ENCODE results near the gene BBS2. TPM values are rescaled to one million over a fixed set of nuclear protein-coding genes. Genes with fewer than 3 reads are reported as not detected.

Gene BBS2
- total and polyA plus RNA-seq, 2 donors: 34.5 to 83.1 TPM

DNA sequence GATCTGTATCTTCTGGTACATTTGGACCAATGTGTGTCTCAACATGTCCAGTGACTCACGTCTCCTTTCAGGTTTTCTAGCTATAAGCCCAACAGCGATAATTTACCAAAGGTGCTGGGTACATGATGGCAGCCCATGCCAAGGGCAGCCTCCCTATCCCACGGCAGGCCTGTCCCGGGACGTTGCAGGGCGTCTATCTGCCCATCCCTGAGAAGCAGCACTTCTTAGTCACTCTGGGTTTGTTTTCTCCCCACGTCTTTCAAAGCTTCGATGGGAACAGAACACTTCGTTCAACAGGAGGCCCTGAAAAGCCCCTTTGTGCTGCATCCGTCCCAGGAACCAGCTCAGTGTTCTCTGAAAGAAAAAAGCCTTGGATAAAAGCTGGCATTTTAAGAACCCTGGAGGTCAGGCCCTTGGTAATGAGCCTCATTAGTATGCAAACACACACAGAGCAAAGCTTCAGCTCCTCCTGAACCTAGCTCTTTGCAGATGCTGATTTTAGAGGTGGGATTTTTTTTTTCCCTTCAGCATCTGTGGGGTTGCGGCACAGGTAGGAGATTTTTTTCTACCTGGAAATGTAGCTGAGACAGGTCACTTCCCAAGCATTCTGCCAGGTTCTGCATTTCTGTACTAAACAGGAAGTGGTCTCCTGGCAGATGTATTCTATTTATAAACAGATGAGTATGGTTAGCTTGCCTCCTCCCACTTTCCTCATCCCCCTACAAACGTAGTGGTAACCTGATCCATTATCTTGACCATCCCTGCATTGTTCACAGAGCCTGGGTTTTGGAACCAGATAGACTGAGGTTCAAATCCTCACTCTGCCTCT is 27.5 kb upstream of the BBS2 start:
- DNase-seq (ENCODE audit: extremely low spot score): no peak
- WGBS: 35% methylated on average over 12 of the region's 12 CpGs
- Histone ChIP-seq H3K27ac (ENCODE audit: low read depth) (no peak overlapping the region), H3K36me3 (ENCODE audit: insufficient read depth) (no peaks in the 10 kb centered on the region), H3K4me1 (ENCODE audit: insufficient read depth) (no peaks in the 10 kb centered on the region), H3K4me3 (ENCODE audit: low read depth, low read length) (no peak overlapping the region)

DNA sequence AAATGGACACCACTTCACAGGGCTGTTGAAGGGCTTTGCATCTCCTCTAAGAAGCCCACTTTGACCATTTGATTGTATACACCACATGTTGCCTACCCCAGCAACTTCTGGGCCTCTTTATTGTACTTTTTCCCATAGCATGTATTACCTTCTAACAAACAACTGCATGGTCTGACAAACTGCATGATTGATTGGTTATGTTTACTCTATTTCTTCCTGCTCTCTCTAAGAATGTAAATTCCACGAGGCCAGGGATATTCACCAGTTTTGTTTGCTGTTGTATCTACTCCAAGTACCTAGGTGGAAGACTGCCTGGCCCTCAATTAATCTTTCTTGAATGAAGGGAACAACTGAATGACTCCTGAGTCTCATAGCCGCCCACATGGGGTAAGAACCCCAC is 22.2 kb upstream of the BBS2 start:
- WGBS: 16% methylated on average over 2 of the region's 2 CpGs
- H3K4me3 ChIP-seq (ENCODE audit: low read depth, low read length): no peak overlapping the region
- no peaks in the 10 kb centered on the region for H3K36me3 ChIP-seq (ENCODE audit: insufficient read depth)
- no peaks in the 10 kb centered on the region for H3K4me1 ChIP-seq (ENCODE audit: insufficient read depth)
- H3K27ac ChIP-seq (ENCODE audit: low read depth): no peak overlapping the region
- no peak for DNase-seq (ENCODE audit: extremely low spot score)

DNA sequence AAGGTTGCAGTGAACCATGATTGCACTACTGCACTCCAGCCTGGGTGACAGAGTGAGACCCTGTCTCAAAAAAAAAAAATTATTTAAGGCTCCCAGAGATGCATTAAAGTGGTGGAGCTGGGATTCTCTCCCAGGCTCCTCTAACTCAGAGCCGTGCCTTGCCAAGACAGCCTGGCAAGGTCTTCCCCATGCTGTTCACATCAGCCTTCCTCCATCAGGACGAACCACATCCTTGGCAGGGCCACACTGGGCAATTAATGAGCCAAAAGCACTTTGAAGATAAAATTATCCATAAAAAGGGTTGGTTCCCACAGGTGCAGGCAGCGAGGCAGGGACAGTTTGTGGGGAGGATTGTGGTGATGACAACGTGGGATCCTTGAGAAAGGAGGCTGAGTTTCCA is 19.8 kb upstream of the BBS2 start:
- H3K27ac ChIP-seq (ENCODE audit: low read depth): no peak overlapping the region
- WGBS: 63% methylated on average over 4 of the region's 4 CpGs
- DNase-seq (ENCODE audit: extremely low spot score): no peak
- no peaks in the 10 kb centered on the region for H3K4me1 ChIP-seq (ENCODE audit: insufficient read depth)
- H3K4me3 ChIP-seq (ENCODE audit: low read depth, low read length): no peak overlapping the region
- H3K36me3 ChIP-seq (ENCODE audit: insufficient read depth): no peaks in the 10 kb centered on the region

DNA sequence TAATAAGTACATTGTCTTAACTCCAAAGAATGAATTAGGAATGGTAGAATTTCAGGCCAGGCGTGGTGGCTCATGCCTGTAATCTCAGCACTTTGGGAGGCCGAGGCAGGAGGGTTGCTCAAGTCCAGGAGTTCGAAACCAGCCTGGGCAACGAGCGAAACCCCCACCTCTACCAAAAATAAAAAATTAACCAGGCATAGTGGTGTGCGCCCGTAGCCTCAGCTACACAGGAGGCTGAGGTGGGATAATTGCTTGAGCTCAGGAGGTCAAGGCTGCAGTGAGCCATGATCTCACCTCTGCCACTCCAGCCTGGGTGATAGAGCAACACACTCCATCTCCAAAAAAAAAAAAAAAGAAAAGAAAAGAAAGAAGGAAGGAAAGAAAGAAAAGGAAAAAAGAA is 18.5 kb upstream of the BBS2 start:
- Histone ChIP-seq H3K4me3 (ENCODE audit: low read depth, low read length) (no peak overlapping the region), H3K36me3 (ENCODE audit: insufficient read depth) (no peaks in the 10 kb centered on the region), H3K4me1 (ENCODE audit: insufficient read depth) (no peaks in the 10 kb centered on the region), H3K27ac (ENCODE audit: low read depth) (no peak overlapping the region)
- WGBS: 92% methylated on average over 7 of the region's 7 CpGs
- DNase-seq (ENCODE audit: extremely low spot score): no peak

DNA sequence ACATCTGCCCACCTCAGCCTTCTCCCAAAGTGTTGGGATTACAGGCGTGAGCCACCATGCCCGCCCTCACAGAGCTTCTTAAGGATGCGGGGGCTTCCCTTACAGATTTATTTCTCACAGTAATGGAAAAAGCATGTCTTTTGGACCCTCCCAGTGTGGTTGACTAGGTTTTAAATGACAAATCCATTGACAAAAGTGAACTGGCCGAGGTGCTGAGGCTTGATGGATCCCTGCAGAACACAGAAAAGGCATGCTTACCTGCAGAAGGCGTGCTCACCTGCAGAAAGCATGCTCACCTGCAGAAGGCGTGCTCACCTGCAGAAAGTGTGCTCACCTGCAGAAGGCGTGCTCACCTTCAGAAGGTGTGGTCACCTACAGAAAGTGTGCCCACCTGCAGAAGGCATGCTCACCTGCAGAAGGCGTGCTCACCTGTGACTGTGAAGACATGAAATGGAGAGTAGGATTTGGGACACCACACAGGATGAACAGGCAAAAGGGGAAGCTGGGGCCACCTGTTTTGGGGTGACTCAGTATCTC is 15.1 kb upstream of the BBS2 start:
- DNase-seq (ENCODE audit: extremely low spot score): no peak
- Histone ChIP-seq H3K27ac (ENCODE audit: low read depth) (no peak overlapping the region), H3K4me1 (ENCODE audit: insufficient read depth) (no peaks in the 10 kb centered on the region), H3K36me3 (ENCODE audit: insufficient read depth) (no peaks in the 10 kb centered on the region), H3K4me3 (ENCODE audit: low read depth, low read length) (no peak overlapping the region)
- WGBS: 80% methylated on average over 8 of the region's 8 CpGs

DNA sequence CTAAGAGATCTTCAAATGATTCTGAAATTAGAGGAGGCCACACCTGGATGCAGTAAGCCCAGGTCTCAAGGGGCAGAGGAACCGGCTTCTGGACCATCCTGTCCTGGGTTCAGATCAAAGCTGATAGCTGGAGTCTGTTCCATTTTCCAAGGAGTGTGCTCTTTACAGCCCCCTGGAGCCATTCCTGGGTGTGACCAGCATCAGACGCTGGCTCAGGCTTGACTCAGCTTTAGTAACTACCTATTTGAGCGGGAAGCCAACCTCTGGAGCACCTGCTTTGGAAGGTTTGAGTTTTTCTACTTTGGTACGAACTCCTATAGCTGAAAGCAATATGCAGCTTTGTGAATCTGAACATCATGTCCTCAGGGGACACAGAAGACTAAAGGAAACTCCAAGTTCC is 12.9 kb upstream of the BBS2 start:
- 67% methylated on average over 4 of the region's 4 CpGs for WGBS
- no peak for DNase-seq (ENCODE audit: extremely low spot score)
- Histone ChIP-seq H3K4me3 (ENCODE audit: low read depth, low read length) (no peak overlapping the region), H3K27ac (ENCODE audit: low read depth) (no peak overlapping the region), H3K4me1 (ENCODE audit: insufficient read depth) (no peaks in the 10 kb centered on the region), H3K36me3 (ENCODE audit: insufficient read depth) (no peaks in the 10 kb centered on the region)

DNA sequence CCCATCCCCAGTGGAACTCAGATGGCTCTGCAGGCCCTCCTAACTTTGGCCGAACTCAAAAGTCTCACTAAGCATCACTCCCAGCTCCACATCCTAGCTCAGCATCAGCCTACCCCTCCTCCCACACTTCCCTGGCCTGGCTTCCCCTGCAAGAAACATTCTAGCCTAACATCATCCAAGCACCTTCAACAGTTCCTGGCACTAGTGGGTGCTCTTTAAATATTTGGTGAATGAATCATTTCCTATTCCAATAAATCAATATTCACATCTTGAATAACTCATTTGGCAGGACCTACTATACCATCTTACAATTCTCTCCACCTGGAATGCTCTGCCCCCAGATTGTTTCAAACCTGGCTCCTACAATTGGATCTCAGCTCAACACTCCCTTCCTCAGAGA is 11.0 kb upstream of the BBS2 start:
- Histone ChIP-seq H3K27ac (ENCODE audit: low read depth) (no peak overlapping the region), H3K36me3 (ENCODE audit: insufficient read depth) (no peaks in the 10 kb centered on the region), H3K4me3 (ENCODE audit: low read depth, low read length) (no peak overlapping the region), H3K4me1 (ENCODE audit: insufficient read depth) (no peaks in the 10 kb centered on the region)
- 76% methylated on average over 1 of the region's 1 CpG for WGBS
- DNase-seq (ENCODE audit: extremely low spot score): no peak

DNA sequence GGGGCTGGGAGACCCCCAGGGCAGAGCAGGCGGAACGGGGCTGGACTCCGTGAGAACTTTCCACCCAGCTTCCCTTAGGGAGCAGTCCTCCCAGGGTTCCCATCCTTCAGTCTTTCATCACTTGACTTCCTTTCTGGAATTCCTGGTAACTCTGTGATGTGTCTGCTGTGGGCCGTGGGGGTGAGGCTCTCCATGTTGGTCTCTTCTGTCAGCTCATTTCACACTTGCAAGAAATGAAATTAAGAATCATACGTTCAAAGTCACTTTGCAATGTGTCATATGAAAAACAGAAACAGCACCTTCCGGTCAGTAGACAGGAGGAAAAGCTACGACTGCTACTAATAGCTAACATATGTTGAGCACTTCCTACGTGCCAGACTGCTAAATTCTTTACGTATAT is 5.4 kb upstream of the BBS2 start:
- no peak for DNase-seq (ENCODE audit: extremely low spot score)
- 51% methylated on average over 9 of the region's 9 CpGs for WGBS
- no peak overlapping the region for H3K27ac ChIP-seq (ENCODE audit: low read depth)
- H3K36me3 ChIP-seq (ENCODE audit: insufficient read depth): no peaks in the 10 kb centered on the region
- H3K4me1 ChIP-seq (ENCODE audit: insufficient read depth): no peaks in the 10 kb centered on the region
- H3K4me3 ChIP-seq (ENCODE audit: low read depth, low read length): no peak overlapping the region

DNA sequence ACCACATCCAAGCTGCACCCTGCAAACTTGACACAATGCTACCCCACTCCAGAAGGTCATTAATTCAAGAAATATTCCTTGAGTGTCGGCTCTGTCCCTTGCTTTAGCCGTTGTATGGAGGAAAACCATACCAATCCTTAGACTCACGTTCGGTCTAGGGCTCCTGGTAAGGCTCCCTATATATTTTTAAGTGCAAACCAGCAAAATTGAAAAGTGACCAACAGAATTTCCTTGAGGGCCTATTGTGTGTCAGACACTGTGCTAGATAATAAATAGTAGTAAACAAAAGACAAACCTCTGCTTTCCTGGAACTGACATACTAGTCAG is 390 bp upstream of the BBS2 start:
- Histone ChIP-seq H3K4me1 (ENCODE audit: insufficient read depth) (no peaks in the 10 kb centered on the region), H3K36me3 (ENCODE audit: insufficient read depth) (no peaks in the 10 kb centered on the region), H3K4me3 (ENCODE audit: low read depth, low read length) (peak overlapping the region; percentile 85), H3K27ac (ENCODE audit: low read depth) (no peak overlapping the region)
- WGBS: 20% methylated on average over 4 of the region's 4 CpGs
- no peak for DNase-seq (ENCODE audit: extremely low spot score)

DNA sequence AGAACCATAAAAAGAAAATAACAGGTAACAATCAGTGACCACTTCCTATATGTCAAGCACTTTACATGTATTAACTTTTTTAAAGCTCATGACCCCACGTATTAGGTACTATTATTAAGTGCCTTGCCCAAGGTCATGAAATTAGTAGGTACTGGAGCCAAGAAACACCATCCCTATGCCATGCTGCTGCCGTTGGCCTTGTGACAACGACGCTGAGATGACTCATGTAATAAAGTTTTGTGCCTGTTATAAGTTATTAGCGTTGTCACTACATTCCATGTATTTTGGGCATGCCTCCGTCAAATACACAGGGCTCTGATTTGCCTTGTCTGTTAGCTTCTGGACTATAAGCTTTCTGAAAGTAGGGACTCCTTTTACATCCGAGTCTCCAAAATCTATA is 1.4 kb downstream of the BBS2 start:
- WGBS: 81% methylated on average over 7 of the region's 7 CpGs
- Histone ChIP-seq H3K36me3 (ENCODE audit: insufficient read depth) (no peaks in the 10 kb centered on the region), H3K4me3 (ENCODE audit: low read depth, low read length) (no peak overlapping the region), H3K4me1 (ENCODE audit: insufficient read depth) (no peaks in the 10 kb centered on the region), H3K27ac (ENCODE audit: low read depth) (no peak overlapping the region)
- no peak for DNase-seq (ENCODE audit: extremely low spot score)

DNA sequence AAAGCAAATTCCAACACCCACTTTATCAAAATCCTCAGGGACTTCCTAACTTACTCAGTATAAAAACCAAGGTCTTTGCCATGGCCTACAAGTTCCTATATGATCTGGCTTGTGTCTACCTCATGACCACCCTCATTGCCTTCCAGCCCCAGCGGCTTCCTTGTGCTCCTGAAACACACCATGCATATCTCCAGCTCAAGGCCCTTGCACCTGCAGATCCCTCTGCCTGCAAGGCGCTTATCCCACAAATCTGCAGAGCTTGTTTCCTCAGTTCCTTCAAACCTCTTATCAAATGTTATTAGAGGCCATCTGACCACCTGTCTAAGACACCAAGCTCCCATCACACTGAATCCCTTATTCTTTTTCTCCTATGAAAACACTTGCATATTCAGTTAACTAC is 2.6 kb downstream of the BBS2 start:
- no peak for DNase-seq (ENCODE audit: extremely low spot score)
- no peak overlapping the region for H3K27ac ChIP-seq (ENCODE audit: low read depth)
- no peaks in the 10 kb centered on the region for H3K36me3 ChIP-seq (ENCODE audit: insufficient read depth)
- no peak overlapping the region for H3K4me3 ChIP-seq (ENCODE audit: low read depth, low read length)
- no peaks in the 10 kb centered on the region for H3K4me1 ChIP-seq (ENCODE audit: insufficient read depth)
- WGBS: 92% methylated on average over 2 of the region's 2 CpGs

DNA sequence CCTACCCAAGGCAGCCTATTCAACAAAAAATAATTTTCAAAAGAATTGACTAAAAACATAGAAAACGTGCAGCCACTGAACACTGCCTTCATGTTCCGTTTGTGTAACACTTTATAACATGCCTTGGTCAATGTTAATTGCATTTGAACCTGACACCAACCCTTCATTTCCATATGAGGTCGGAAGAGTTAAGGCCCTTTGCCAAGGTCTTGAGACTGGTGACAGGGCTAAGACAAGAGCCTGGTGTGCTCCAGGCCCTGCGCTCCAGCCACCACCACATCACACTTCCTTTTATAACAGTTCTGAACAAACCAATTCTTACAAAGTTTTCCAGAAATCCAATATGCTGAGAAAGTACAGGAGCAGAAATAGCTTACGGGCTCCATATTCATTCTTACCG is 4.2 kb downstream of the BBS2 start:
- H3K4me3 ChIP-seq (ENCODE audit: low read depth, low read length): no peak overlapping the region
- DNase-seq (ENCODE audit: extremely low spot score): no peak
- H3K27ac ChIP-seq (ENCODE audit: low read depth): no peak overlapping the region
- no peaks in the 10 kb centered on the region for H3K4me1 ChIP-seq (ENCODE audit: insufficient read depth)
- 75% methylated on average over 6 of the region's 6 CpGs for WGBS
- no peaks in the 10 kb centered on the region for H3K36me3 ChIP-seq (ENCODE audit: insufficient read depth)

DNA sequence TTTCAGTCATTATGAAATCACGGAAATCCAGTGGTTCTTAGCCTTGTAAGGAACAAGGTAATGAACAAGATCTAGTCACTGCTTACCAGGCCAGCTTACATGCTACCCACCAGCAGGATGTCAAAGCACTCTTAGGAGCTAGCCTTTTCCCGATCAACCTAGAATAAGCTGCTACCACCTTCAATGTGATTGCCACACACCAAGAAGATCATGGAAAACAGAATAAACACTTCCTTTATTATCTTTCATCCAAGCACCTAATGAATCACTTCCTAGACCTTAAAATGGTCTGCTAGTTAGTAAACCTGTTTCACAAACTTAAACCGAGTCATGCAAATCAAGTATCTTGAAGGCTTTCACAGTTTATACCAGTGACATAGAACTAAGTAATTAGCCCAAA is 5.0 kb downstream of the BBS2 start:
- Histone ChIP-seq H3K4me1 (ENCODE audit: insufficient read depth) (no peaks in the 10 kb centered on the region), H3K36me3 (ENCODE audit: insufficient read depth) (no peaks in the 10 kb centered on the region), H3K27ac (ENCODE audit: low read depth) (no peak overlapping the region), H3K4me3 (ENCODE audit: low read depth, low read length) (no peak overlapping the region)
- 82% methylated on average over 3 of the region's 3 CpGs for WGBS
- DNase-seq (ENCODE audit: extremely low spot score): no peak

DNA sequence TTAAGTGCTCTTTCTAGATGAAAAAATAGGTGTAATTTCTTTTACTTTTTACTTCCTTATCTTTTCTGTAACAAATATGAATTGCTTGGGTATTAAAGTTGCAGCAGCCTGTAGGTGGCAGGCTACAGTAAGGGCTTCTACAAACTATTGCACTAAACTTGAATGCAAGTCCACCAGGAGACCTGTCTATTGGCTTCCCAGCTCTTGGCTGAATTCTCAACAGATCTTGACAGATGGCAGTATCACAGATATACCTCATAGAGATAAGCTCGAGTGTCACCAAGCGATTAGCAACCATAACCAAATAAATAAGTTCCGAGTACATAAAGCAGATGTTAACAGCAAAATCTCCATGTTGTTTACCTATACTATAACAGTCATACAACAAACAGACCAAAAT is 5.9 kb downstream of the BBS2 start:
- H3K27ac ChIP-seq (ENCODE audit: low read depth): no peak overlapping the region

DNA sequence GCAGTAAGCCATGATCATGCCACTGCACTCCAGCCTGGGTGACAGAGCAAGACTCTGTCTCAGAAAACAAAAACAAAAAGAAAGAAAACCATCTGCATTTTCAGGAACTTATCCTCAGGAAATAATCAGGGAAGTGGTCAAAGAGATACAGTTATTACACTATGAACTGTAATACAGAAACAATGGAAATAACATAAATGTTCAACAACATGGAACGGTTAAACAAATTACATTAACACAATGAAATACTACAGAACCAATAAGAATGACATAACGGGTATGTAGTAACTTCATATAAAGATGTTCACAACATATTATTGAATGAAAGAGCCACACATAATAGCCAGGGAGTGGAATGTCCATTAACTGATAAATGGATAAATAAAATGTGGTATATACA is 6.7 kb downstream of the BBS2 start:
- no peak overlapping the region for H3K27ac ChIP-seq (ENCODE audit: low read depth)
- DNase-seq (ENCODE audit: extremely low spot score): no peak
- H3K4me1 ChIP-seq (ENCODE audit: insufficient read depth): no peaks in the 10 kb centered on the region
- no peak overlapping the region for H3K4me3 ChIP-seq (ENCODE audit: low read depth, low read length)
- no peaks in the 10 kb centered on the region for H3K36me3 ChIP-seq (ENCODE audit: insufficient read depth)
- 95% methylated on average over 2 of the region's 2 CpGs for whole genome bisulfite sequencing

More for the DNA sequence above, 5.9 kb downstream of the BBS2 start:
- no peak overlapping the region for H3K4me3 ChIP-seq (ENCODE audit: low read depth, low read length)
- 51% methylated on average over 3 of the region's 3 CpGs for WGBS
- no peaks in the 10 kb centered on the region for H3K36me3 ChIP-seq (ENCODE audit: insufficient read depth)
- H3K4me1 ChIP-seq (ENCODE audit: insufficient read depth): no peaks in the 10 kb centered on the region
- DNase-seq (ENCODE audit: extremely low spot score): no peak

Measured in urinary bladder (tissue), 4 donors.